HG03342 (cell line): Measurements from ENCODE around the gene FMN2.

Source experiments
- ATAC-seq: cut with Tn5 transposase; IDR thresholded peaks from one replicate; pipeline ENCODE4 v1.9.1; 2021; ENCODE audit warnings: mild to moderate bottlenecking, moderate library complexity; ENCODE audit not compliant: unreplicated experiment

FMN2 gene

DNA sequence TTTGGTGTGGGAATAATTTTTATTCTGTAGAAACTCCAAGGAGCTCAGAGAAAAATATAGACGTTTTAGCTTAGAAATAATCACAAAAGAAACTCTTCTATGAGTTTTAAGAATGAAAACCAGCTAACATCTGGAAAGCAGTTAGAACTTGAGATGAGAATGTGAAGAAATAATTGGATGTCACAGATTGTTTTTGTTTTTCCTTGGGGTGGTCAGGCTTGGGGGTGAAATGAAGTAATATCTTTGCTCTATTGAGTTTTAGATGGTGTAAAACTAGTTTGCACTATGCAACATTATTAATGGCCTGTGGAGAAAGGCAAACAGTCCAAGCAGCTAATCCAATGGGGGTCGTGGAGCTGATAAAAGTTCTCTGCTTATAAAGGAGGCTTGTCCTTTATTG, 101.2 kb downstream of the FMN2 start:
- ATAC-seq, result no peak

DNA sequence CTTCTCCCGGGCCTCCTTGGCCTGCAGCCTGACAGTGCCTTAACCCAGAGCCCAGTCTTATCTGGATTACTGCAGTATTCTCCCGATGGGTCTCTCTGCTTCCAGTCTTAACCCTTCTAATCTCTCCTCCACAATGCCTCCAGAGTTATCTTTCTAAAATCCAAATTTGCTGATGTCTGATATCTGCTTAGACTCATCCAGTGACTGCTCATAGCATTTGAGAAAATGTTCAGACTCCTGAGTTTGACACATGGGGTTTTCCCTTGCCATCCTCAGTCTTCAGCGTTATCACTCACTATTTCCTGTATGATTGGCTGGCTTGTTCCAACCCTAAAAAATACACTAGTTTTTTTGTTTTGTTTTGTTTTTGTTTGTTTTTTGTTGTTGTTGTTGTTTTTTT, 102.0 kb downstream of the FMN2 start:
- no peak for ATAC-seq

DNA sequence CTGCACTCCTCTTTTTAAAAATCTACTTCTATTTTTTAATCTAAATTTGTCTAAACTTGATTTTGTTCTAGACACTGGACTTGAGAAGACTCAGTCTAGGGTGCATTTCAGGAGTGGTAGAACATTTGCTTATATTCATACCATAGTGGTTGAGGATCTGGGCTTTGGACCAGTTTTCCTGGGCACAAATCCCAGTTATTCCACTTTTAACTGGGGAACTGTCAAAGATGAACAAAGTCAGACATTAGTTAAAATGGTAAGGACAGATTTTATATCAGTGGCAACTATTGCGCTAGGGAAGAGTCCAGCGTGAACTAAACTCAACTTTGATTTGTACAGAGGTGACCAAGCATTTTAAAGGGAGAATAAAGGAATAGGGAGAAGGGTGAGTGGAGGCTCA, 102.4 kb downstream of the FMN2 start:
- ATAC-seq, result no peak

DNA sequence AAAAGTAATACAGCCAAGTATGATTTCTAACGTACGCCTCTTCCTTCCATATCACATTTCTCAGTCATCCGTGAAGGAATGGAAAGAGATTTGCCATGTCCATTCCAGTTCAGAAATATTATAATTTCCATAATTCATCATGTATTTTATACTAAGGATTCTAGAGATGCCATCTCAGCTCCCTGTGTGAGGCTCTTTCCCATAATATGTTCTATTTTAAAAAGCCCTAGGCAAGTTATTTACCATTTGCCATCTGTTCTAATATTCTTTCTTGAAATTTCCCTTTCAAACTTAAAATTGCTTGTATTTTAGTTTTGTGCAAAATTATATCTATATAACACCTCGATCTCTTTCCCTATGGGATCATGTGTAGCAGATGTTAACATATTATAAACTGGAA, 106.7 kb downstream of the FMN2 start:
- ATAC-seq, result no peak

DNA sequence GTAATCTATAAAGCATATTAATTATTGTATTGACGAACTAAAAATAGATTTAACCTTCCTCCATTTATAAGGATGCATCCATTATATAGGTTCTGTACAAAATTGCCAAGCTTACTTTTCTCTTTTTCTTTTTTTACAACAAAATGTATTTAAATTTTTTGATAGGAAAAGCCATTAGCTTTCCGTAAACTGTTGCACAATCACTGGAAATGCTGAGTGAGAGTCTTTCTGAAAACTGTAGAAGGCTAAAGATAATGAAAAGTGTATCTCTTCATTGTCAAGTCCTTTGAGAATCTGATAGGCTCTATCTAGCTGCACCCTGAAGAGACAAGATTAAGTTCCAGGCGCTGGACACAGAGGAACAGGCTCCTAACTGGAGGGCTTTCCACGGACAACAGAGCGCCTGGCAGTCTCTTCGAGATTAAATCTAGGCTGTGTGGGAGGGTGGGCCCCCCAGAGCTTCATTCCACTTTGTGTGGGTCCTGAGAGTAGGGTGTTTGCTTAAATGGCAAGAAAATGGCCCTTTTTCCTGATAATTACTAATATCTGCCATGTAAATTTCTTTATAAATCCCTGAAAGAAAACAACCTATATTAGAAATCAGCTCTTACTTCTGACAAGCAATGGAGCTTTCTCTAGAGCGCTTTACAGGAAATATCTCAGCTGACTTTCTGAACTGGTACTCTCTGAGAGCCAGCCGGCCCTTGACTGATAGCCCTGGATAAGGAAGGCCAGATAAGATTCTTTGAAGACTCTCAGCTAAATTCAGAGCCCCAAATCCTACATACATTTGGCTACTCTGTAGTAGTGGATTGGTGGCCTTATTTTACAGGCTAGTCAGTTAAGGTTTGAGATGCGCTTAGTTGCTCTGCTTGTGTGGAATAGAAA, 108.3 kb downstream of the FMN2 start:
- no peak for ATAC-seq

DNA sequence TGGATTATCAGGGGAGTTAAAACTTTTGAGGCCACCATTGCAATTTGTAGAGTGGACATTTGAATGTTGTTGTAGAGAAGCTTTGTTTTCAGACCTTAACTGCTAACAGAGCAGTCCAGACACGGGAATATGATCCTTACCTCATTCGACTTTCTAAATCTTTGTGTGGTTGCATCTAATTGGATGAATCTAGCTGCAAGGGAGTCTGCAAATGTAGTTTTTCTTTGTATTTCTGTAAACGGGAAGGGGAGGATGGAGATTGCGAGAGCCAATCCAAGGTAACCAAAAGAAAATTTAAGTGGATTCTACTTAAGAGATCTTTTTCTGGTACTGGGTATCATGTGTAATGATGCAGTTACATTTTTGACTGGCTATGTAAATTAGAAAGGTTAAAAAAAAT, 110.2 kb downstream of the FMN2 start:
- ATAC-seq, result no peak

DNA sequence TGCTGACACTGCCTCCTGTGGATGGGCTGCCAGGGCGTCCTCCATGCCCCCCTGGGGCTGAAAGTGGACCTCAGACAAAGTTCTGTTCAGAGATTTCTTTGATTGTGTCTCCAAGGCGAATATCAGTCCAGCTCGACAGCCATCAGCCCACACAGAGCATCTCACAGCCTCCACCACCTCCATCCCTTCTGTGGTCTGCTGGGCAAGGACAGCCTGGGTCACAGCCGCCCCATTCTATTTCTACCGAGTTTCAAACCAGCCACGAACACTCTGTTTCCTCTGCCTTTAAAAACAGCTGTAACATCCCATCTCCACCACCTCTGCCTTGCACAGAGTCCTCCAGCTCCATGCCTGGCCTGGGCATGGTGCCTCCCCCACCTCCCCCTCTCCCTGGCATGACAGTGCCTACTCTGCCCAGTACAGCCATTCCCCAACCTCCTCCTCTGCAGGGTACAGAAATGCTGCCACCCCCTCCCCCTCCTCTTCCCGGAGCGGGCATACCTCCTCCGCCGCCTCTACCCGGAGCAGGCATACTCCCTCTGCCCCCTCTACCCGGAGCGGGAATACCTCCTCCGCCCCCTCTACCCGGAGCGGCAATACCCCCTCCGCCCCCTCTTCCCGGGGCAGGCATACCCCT, 115.5 kb downstream of the FMN2 start:
- no peak for ATAC-seq

DNA sequence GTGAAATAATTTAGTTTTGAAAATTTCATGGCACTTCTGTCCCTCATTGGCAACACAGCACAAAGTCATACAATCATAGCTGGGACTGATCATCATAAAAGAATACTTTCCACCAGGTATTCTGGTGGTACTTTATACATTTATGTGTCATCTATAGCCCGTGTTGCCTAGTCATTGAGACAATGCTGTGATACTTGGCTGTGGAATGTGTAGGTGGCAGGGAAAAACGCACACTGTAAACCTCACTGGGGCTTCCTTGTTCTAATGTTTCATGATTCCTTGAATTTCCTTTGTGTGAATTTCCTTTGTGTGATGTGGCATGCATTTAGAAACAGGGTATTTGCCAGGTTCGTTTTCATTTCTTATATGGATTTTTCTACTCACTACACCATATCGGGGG, 118.3 kb downstream of the FMN2 start:
- no peak for ATAC-seq

DNA sequence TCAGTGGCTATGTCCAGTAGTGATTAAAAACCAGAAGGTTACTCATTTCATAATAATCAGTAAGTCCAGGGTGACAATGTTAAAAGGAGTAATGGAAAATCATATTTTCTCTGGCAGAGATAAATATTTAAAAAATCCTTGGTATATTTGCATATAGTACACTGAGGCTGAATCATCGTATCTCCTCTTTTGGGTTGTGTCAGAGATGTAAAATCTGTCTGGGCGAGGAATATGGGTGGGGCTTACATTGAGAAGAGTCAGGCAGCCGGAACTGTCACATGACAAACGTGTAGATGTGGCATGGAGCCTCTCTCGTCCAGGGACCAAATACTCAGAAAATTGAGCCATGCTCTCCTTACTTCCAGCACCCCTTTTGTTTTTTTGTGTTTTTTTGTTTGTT, 120.9 kb downstream of the FMN2 start:
- no peak for ATAC-seq

DNA sequence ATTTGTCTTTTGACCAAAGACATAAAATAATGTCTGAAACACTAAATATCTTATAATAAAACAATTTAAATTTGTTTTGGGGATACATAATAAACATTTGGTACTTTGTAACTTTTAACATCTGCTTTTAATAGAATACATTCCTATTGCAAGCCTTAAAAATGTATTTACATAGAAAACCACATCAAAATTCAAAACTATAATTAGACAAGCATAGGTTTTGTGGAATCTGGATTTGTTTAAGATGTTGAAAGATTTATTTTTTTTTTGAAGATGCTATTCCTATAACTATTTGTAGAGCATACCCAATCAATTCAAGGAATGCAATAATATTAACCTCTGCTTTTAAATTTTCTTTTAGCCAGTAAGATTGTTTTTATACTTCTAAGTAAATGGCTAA, 125.7 kb downstream of the FMN2 start:
- no peak for ATAC-seq

DNA sequence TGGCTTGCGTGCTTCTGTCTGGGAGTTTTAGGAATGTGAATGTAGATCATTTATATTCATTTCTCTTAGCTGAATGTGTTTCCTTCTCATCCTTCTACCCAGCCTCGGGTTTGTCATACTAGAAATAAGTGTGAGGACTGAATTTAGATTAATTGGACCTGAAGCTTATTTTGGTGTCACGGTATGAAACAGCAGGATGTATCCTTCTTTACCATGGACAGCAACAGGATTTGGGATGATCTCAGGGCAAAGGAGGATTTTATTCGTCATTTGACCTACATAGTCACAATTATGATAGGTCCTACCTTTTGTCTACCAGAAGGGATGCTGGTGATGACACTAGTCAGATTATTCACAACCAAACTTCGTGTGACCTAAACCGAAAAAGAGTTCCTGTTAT, 127.4 kb downstream of the FMN2 start:
- ATAC-seq, result no peak

DNA sequence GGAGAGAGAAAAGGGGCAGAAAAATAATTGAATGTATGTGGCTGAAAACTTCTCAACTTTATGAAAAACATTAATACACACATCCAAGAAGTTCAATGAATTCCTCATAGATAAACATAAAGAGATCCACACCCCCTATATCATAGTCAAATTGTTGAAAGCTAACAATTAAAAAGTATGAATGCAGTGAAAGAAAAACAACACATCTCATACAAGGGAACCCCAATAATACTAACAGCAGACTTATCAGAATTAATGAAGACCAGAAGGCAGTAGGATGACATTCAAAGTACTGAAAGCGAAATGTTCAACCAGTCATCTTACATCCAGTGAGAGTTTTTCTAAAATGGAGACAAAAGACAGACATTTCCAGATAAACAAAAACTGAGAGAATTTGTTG, 134.4 kb downstream of the FMN2 start:
- no peak for ATAC-seq

DNA sequence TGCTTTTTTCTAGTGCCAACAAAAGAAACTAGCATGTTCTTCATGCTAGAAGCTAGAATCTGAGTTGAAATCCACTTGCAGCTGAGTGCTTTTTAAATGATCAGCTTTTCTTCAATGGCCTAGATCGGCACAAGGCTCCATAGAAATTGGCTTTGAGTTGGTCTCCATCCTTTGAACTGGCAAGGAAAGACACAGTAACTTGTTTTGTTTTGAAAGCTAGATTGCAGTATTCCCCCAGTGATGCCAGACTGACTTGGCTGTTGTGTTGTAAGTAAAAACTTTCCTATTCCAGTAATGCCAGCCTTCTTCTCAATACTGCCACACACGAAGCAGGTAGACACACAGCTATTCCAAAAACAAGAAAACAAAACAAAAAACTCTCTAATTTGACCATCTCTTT, 139.1 kb downstream of the FMN2 start:
- ATAC-seq, result no peak

DNA sequence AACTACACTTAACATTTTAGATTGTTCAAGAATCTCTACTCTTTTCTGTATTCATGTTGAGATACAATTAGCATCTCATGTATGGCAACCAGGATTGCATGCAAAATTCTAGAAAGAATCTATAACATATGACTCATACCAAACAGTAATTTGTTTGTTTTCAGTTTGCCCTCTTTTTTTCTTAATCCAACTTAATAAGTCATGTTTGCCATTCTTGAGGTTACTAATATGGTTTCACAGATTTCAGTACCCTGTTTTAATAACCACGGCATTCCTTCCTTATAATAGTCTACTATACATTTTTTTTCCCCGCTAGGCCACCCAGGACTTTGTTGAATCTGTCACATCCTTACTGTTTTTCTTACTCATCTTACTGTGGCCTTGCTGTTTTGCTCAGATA, 140.8 kb downstream of the FMN2 start:
- ATAC-seq, result no peak

DNA sequence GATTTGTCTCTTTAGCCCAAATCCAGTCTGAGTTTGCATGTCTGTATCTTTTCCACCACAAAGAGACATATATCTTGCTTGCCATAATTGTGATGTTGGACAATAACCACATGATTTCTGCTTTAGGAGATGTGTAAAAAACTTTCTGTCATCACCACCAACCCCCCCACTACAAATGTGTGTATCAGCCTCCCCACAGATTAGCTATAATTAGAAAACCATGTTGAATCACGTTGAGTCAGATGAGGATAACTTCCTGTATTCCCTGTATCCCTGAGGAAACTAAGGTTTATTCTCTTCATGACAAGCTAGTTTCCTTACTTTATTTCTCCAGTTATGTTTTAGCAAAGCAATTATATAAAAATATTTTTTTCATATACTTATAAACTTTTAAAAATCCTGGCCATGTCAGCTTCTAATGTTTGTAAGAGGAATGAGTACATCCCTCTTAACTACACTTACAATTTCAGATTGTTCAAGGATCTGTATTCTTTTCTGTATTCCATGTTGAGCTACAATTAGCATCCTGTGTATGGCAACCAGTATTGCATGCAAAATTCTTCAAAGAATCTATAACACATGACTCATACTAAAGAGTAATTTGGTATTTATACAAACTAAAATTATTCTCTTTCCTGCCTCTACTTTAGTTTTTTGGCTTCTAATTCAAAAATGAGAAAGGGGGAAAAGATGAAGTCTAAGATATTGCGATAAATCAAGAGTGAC, 143.0 kb downstream of the FMN2 start:
- ATAC-seq, result no peak

DNA sequence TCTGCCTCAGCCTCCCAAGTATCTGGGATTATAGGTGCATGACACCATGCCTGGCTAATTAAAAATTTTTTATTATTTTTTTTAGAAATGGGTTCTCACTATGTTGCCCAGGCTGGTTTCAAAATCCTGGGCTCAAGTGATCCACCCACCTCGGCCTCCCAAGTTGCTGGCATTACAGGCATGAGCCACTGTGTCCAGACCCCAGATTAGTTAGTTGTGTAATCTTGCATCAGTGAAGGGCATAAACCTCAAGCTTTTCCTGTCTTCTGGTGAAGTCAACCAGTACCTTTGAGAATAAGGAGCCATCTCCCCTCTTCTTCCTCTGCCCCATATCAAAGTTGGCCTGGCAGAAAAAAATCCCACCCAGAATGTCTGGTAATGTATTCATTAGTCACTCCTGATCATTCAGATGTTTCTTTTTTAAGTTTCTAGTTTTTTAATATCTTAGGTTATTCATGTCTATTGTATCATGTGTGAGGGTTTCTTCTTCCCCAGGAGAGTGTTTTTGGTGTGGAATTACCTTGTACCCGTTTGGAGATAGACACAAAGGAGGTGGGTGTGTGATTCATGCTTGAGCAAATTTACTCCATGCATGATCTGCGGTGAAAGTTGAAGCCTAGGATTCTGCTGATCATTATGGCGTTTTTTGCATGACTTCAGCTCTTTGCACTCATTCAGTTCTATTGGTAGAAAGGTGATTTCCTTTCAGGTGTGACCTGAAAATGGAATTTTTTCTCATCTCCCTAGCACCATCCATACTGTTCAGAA, 144.0 kb downstream of the FMN2 start:
- no peak for ATAC-seq

DNA sequence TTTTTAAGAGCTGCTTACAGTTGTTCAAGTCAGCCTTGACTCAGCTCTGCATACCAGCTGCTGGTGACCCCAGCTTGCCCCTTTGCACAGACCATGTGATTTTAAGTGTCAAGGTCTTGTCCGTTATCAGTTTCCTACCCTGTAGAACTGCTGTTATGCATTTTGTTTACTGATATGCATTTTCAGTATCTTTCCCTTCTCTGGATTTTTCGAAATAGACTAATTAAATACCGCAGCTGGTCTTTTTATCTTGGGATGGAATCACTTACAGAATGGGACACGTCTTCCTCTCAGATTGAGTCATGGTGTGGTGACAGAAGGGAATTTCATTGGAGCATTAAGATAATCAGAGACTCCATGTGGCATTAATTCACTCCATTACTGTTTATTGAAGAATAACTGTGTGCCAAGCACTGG, 145.6 kb downstream of the FMN2 start:
- no peak for ATAC-seq

DNA sequence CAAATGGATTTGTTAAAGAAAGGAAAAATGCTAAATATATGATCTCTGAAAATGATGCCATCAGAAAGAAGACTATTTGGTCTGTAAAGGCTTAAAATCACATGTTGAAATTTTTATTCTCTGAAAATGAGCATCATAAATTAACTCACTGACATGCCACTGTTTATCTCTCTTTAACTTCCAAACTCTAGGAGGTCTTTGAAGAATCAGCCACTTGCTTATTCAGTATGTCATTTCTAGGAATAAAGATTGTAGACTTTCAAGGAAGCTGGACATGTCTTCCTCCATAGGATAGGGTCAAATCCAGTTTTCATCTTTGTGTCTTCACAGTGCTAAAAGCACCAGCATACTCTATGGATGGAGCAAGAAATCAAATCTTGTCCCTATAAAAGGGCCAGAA, 147.6 kb downstream of the FMN2 start:
- no peak for ATAC-seq

DNA sequence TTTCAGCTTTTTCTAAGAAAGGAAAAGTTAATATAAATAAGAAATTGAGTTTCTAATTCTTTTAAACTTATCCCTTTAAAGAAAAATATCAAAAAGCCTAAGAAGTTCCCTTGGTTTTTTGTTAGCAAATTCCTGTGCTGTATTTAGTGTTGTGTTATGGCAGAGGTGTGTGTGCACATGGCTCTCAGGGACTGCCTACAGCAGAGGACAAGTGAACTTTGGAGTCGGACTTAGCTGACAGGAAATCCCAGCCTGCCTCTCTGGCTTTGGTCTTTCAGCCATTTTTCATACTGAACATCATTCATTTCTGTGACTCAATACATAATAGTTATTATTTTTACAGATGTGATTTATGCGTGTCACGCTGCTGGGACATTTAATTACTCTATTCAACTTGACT, 149.6 kb downstream of the FMN2 start:
- ATAC-seq, result no peak

DNA sequence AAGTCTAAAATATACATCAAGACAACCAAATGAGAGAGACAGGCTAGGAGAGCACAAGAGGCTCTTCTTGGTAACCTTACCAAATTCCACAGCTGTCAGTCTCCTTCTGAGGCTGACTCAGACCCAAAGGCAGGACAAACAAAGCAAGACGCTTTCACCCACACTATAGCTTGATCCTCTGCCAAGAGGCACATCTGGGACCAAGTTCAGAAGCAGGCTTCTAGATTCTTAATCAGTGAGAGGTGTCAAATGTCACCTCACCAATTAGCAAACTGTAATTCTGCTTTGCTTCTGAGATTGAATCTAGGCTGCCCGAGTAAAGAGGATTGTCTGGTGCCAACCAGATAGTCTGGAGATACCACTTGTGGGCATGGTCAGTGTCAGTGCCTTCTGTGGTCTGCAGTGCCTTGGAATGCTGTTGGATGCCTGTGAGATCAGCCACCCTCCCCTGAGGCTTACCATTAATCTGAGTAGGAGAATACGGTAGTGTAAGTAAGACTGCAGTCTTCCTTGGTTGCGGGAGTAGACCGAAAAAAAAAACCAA, 151.0 kb downstream of the FMN2 start:
- ATAC-seq, result no peak
